NB4 (cell line): Measurements from ENCODE around the gene SNX7.

ENCODE experiments used
- DNase-seq: peaks from one replicate; pipeline ENCODE4 v3.0.0; 2010; ENCODE audit warnings: low read depth
- H3K4me3 ChIP-seq: one replicate; pipeline ENCODE4 v1.5.1; 2011; ENCODE audit warnings: mild to moderate bottlenecking, low read depth, low read length, moderate library complexity
- MYC ChIP-seq: IDR thresholded peaks from 2 replicates; pipeline ENCODE4 v1.6.1; 2011; ENCODE audit warnings: low read depth, low read length
- POLR2A ChIP-seq: IDR thresholded peaks from 2 replicates; pipeline ENCODE4 v1.6.1; 2011; ENCODE audit warnings: mild to moderate bottlenecking; ENCODE audit not compliant: insufficient read length; ENCODE audit errors: extremely low read depth
- TF ChIP-seq, protein P1 (sequence below): IDR thresholded peaks from 2 replicates; pipeline ENCODE4 v1.6.1; 2011; ENCODE audit warnings: low read depth, low read length
- TF ChIP-seq, protein P2 (sequence below): IDR thresholded peaks from one replicate; pipeline ENCODE4 v1.5.1; 2012; ENCODE audit warnings: low read depth, low read length

SNX7 gene

GRCh38 chr1:98706173-98706843 lies 44.8 kb downstream of the SNX7 start:
- no peak for TF ChIP-seq POLR2A
- TF ChIP-seq, protein P1, sequence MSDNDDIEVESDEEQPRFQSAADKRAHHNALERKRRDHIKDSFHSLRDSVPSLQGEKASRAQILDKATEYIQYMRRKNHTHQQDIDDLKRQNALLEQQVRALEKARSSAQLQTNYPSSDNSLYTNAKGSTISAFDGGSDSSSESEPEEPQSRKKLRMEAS, result no peak
- no peak for TF ChIP-seq MYC
- TF ChIP-seq, protein P2, sequence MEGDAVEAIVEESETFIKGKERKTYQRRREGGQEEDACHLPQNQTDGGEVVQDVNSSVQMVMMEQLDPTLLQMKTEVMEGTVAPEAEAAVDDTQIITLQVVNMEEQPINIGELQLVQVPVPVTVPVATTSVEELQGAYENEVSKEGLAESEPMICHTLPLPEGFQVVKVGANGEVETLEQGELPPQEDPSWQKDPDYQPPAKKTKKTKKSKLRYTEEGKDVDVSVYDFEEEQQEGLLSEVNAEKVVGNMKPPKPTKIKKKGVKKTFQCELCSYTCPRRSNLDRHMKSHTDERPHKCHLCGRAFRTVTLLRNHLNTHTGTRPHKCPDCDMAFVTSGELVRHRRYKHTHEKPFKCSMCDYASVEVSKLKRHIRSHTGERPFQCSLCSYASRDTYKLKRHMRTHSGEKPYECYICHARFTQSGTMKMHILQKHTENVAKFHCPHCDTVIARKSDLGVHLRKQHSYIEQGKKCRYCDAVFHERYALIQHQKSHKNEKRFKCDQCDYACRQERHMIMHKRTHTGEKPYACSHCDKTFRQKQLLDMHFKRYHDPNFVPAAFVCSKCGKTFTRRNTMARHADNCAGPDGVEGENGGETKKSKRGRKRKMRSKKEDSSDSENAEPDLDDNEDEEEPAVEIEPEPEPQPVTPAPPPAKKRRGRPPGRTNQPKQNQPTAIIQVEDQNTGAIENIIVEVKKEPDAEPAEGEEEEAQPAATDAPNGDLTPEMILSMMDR, result no peak
- no peak overlapping the region for H3K4me3 ChIP-seq
- no peak for DNase-seq

DNA sequence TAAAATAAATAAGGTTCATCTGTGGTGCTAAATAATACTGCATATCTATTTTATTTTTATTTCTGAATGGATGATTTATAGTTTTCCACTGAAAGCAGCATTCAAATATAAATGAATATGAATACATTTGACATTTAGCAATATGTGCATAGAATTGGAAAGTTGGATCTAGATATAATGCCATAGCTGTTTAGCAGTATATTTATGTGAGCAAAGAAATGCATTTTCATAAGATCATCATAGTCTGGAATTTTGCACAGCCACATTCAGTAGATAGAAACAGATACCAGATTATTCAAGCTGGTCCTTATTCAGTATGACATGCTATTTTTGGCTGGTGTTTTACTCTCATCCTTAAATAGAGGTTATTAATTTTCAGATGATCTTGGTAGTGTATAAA lies 46.0 kb downstream of the SNX7 start:
- no peak for TF ChIP-seq POLR2A
- TF ChIP-seq, protein P1, result no peak
- no peak for TF ChIP-seq MYC
- TF ChIP-seq, protein P2, result no peak
- DNase-seq, result no peak
- H3K4me3 ChIP-seq, result no peak overlapping the region

DNA sequence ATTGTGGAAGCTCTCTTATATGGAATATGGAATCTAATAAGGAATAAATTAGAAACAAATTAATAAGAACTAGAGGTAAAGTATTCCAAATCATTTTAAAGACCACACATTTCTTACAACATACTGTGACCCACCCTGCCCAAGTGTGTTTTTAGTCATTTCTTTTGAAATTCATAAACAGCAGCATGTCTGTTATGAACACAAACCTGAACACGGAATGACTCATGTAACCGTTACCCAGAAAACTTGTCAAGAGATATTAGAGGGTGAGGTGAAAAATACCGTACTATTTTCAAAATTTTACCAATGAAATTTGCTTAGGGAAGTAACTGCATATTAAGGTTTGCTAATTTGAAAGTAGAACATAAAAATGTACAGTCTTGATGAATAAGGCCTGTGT lies 48.4 kb downstream of the SNX7 start:
- no peak overlapping the region for H3K4me3 ChIP-seq
- TF ChIP-seq, protein P1, result no peak
- TF ChIP-seq POLR2A (no peak), MYC (no peak)
- TF ChIP-seq, protein P2, result no peak
- no peak for DNase-seq

DNA sequence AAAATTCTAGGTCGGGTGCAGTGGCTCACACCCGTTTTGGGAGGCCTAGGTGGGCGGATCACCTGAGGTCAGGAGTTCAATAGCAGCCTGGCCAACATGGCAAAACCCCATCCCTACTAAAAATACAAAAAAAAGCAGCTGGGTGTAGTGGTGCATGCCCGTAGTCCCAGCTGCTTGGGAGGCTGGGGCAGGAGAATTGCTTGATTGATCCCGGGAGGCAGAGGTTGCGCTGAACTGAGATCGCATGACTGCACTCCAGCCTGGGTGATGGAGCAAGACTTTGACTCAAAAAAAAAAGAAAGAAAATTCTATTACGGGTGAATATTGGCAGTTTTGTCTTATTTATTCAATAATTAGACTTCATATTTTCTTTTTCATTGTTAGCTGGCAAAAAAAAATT lies 62.1 kb downstream of the SNX7 start:
- no peak for DNase-seq
- no peak overlapping the region for H3K4me3 ChIP-seq
- TF ChIP-seq, protein P1, result no peak
- TF ChIP-seq MYC (no peak), POLR2A (no peak)
- TF ChIP-seq, protein P2, result no peak

DNA sequence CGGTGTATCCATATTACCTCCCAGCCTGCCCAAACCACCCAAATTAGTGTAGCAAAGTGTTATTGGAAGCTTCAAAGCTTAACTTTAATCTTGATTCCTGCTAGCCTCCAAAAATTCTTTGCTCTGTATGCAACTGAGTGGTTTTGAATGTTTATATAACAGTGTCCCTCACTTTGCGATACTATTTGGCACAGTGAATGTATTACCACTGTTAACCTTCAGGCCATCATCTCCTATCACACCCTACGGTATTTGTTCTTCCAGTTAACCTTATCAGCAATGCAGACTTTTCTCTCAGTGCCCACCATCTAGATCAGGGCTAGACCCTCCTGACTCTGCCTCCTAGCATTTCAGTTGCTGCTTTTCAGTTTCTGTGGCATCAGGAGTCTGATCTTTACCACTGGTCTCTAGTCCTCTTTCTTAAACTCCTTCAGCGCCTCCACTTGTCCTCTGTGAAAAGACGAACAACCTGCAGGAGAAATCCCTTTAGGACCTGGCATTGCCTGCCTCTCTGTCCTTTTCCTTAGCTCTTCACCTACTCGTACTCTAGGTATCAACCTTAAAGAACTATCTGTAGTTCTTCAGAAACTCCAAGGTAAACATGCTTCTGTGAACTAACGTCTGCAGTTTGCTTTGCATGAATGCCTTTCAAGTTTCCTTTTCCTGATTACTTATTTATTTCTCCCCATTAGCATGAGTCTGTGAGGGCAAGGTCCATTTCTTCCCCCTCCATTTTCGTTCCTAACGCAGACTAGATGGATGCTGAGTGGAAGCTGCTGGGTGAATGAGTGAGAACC lies 71.7 kb downstream of the SNX7 start:
- no peak for DNase-seq
- TF ChIP-seq, protein P2, result no peak
- TF ChIP-seq, protein P1, result no peak
- no peak for TF ChIP-seq POLR2A
- TF ChIP-seq MYC, result no peak
- H3K4me3 ChIP-seq, result no peak overlapping the region
